Activated CD8-positive, alpha-beta memory T cell treated with anti-CD3 and anti-CD28 coated beads for 36 hours (primary cell): ENCODE measurements around the gene CST9L. TPM values are rescaled to one million over a fixed set of nuclear protein-coding genes. Genes with fewer than 3 reads are reported as not detected.

ENCODE experiments used
- CTCF ChIA-PET: fragments of 350-600 bp; sonication (Branson Sonifier 250); formaldehyde crosslinking; loops from one replicate; lab custom pipeline; 2021; ENCODE audit warnings: antibody characterized with exemption; lab: Charles Lee
- POLR2A ChIA-PET: fragments of 350-600 bp; sonication (Branson Sonifier 250); formaldehyde crosslinking; loops from one replicate; lab custom pipeline; 2021; ENCODE audit warnings: antibody characterized with exemption; lab: Charles Lee
- total RNA-seq, 2 experiments: library from RNA; stranded (reverse); gene quantifications; one replicate each; pipeline ENCODE4 v1.2.3, GENCODE V29; 2021

The CST9L gene
- total RNA-seq, 2 experiments from 2014 or later, result not detected

GRCh38 chr20:23524146-23524545, 44.1 kb downstream of the CST9L start:
- CTCF ChIA-PET, result interaction anchor here (1.3 kb wide), 1 partner anchor 10 kb away, joined by 4 read pairs; no protein-coding TSS in a partner anchor
- POLR2A ChIA-PET, result no interaction called here

GRCh38 chr20:23520185-23520584, 48.1 kb downstream of the CST9L start:
- ChIA-PET CTCF (no interaction called here), POLR2A (no interaction called here)

- ChIA-PET CTCF (no interaction called here), POLR2A (no interaction called here)
Measured at GRCh38 chr20:23519556-23519955, 48.7 kb downstream of the CST9L start.

GRCh38 chr20:23517719-23518118, 50.6 kb downstream of the CST9L start:
- ChIA-PET CTCF (no interaction called here), POLR2A (no interaction called here)

- POLR2A ChIA-PET, result no interaction called here
Measured at GRCh38 chr20:23515250-23515939, 52.9 kb downstream of the CST9L start.

GRCh38 chr20:23514848-23515247, 53.4 kb downstream of the CST9L start:
- POLR2A ChIA-PET, result no interaction called here
- CTCF ChIA-PET, result interaction anchor here (1.5 kb wide), 1 partner anchor 10 kb away, joined by 4 read pairs; no protein-coding TSS in a partner anchor

More at GRCh38 chr20:23515250-23515939, 52.9 kb downstream of the CST9L start:
- CTCF ChIA-PET, result interaction anchor here (1.5 kb wide), 1 partner anchor 9 kb away, joined by 4 read pairs; no protein-coding TSS in a partner anchor

Other genes with a start within 250 kb of the CST9L start
- 10 to 100 TPM; 48.7 to 50.2 TPM for gene NXT1, start 217.7 kb downstream of the CST9L start, total RNA-seq
- 10 to 100 TPM; 12.2 to 13.1 TPM for gene GZF1, start 206.3 kb downstream of the CST9L start, total RNA-seq
- 10 to 100 TPM in 1 of 2 experiments, 1 to 10 TPM in 1; 9.7 to 10.3 TPM for gene NAPB, start 147.0 kb downstream of the CST9L start, total RNA-seq
- not detected for gene CSTL1, start 128.8 kb downstream of the CST9L start, total RNA-seq
- gene CST11, start 115.6 kb downstream of the CST9L start, total RNA-seq, result not detected
- not detected for gene CST8, start 77.4 kb downstream of the CST9L start, total RNA-seq
- gene CST9, start 37.4 kb upstream of the CST9L start, total RNA-seq, result not detected
- under 1 TPM; 0.86 to 0.99 TPM for gene CST3, start 69.5 kb upstream of the CST9L start, total RNA-seq
- not detected for gene CST4, start 120.6 kb upstream of the CST9L start, total RNA-seq
- gene CST1, start 182.5 kb upstream of the CST9L start, total RNA-seq, result not detected